ENCODE results near the gene DSG2.
"Not testable (repeated sequence)": the region's sequence is repeated elsewhere in the genome, so short reads cannot be mapped to it uniquely, and the experiment has no call there.

Gene DSG2

GRCh38 chr18:31497836-31498573 lies at the start of gene DSG2:
Gene DSG2 (plus strand): TSS chr18:31498177. CDS start chr18:31498252, 75 bp downstream.
- in situ Hi-C loops (cut with MboI; ENCODE audit: low sequenced_read_pairs), result no loop called here

DNA sequence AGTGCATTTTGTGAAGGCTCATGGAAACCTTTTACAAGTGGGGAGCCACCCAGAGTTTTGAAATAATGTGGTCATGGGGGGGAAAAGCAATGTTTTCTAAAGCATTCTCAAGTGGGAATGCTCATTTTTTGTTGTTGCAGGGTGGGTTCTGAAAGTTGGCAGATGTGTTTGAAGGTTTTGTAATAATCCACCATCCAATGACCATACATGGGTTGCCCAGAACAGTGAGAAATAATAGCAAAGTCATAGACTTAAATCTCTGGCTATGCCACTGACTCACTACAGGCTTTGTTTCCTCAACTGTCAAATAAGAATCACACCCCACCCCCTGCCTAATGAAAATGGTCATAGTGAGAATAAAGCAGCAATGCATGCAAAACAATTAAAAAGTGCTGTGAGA lies 47.6 kb upstream of the DSG2 start:
- in situ Hi-C loops (cut with MboI; ENCODE audit: low sequenced_read_pairs), result no loop called here

DNA sequence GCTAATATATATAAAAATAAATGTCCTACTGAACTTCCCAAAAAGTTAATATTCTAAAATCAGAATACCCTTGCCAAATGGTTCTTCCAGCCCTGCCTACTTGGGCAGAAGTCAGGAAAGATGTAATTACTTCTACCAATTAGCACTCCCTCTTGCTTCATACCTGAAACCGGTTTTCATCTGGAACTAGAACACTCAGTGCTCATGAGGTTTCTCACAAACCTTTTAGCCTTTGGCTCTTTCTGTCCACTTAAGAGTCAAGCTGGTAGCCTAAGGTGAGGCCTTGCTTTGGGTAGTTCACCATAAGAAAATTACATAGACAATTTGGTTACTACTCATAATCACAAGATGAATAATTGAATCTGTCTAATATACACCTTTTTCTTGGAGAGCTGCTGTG lies 46.4 kb upstream of the DSG2 start:
- in situ Hi-C loops (cut with MboI; ENCODE audit: low sequenced_read_pairs), result no loop called here

DNA sequence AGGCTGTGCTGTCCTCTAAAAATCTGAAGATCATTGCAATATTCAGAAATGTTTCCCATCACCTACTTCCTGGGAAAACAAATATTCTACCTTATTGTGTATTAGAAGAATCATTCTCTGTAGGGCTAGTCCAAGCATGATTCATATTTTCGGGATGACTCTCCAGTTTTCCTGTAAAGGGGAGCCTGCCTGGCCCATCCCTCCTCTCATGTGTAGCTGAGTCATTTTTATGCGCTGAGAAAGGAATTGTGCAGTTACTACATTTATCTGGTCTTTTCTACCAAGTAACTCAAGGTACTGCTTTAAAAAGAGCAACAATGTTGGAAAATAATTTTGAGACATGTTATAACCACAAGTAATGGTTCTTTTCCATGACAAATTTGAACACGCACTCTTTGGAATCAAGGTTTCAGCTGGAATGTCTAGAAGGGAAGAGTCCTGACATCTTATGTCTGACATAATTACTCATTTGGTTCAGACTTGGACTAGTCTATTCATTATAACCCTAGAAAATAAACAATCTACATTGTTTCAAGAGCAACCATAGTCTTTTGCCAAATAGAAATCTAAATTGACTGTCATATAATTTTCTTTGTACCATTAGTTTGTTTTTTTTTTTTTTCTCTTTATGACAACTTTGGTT lies 43.8 kb upstream of the DSG2 start:
- in situ Hi-C loops (cut with MboI; ENCODE audit: low sequenced_read_pairs), result no loop called here

DNA sequence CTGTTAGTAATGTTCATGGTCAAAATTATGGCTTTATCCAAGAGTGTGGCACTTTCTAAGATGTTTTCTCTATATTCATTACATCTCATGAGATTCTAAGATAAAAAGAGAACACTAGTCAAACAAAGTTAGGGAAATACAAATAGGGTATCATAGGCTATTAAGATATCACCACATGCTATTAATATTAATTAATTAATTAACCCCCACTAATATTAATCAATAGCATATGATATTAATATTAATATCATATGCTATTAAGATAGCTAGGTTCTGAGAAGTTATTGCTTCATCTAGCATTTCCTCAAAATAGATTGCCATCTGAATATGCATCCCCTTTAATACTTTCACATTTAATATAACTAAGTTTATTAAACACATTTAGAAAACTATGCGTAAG lies 28.3 kb upstream of the DSG2 start:
- in situ Hi-C loops (cut with MboI; ENCODE audit: low sequenced_read_pairs), result no loop called here

DNA sequence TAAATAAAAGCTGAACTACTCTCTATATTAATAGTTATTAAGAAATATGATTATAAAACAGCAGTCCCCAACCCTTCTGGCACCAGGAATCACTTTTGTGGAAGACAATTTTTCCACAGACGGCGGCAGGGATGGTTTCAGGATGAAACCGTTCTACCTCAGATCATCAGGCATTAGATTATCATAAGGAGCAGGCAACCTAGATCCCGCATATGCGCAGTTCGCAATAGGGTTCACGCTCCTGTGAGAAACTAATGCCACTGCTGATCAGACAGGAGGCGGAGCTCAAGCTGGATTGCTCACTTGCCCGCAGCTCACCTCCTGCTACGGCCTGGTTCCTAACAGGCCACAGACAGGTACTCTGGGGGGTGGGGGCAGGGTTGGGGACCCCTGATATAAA lies 19.3 kb upstream of the DSG2 start:
- in situ Hi-C loops (cut with MboI; ENCODE audit: low sequenced_read_pairs), result no loop called here

DNA sequence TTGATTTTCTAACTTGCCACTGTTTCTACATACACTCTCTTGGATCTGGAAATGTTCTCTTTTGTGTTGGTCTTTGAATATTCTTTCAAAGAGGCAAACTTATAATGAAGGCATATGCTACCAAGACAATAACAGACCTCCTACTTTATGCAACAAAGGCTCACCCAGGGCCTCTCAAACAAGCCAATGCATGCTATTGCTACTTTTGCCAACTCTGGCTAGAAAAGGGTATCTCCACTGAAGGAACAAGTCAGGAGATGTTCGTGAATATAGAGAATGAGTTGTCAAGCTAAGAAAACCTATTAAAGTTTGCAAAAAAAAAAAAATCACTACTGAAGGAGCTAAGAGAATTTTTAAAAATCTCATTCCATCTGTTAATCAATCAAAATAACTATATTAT lies 15.9 kb upstream of the DSG2 start:
- in situ Hi-C loops (cut with MboI; ENCODE audit: low sequenced_read_pairs), result no loop called here

DNA sequence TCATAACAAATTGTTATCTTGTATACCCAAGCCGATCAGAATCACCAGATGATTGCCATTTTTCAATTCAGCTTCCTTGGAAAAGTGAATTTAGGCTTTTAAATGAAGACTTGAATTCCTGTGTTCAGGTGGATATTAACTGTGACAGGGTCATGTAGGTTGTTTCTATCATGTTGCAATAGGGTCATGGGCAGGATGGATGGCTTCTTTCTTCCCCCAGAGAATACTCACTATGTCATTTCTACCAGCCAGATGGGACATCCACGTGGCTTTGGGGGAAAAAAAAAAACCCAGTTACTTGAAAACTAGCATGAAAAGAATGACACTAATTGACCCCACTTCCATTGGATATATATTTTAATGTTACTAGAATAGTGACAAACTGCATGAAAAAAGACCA lies 14.6 kb upstream of the DSG2 start:
- in situ Hi-C loops (cut with MboI; ENCODE audit: low sequenced_read_pairs), result no loop called here

DNA sequence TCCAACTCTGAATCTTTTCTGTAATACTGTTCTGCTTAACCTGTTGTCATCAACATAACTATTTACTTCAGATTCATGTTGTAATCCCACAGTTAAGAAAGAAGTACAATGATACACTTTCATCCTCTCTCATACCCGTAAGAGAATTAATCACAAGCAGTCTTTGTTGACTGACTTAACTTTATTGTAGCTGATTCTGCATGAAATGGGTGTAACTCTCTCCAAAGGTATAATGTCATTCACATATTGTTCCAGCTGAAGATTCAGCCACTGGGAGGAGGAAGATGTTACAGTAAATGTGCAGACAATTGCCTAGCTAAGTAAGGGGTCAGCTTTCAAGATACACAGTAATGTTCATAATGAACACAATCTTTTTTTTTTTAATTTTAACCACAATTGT lies 13.5 kb upstream of the DSG2 start:
- in situ Hi-C loops (cut with MboI; ENCODE audit: low sequenced_read_pairs), result no loop called here

DNA sequence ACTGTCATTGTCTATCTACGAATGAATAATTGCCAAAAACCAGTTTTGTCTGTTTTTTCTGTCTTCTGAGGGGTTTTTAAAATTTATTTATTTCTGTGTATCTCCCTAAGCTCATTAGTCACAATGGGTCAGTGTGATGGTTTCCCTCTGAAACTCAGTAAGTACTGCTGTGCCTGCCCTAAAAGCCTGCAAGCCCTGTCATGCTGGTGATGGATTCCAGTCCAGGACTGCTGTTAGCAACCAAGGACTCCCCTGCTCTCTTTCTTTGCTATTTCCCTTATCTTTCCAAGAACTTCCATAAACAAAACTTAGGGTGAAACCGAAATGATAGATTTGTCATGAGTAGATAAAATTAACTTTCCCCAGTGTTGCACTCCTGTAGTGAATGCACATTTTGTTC lies 11.8 kb upstream of the DSG2 start:
- in situ Hi-C loops (cut with MboI; ENCODE audit: low sequenced_read_pairs), result no loop called here

GRCh38 chr18:31487246-31488015 lies 10.5 kb upstream of the DSG2 start:
- in situ Hi-C loops (cut with MboI; ENCODE audit: low sequenced_read_pairs), result no loop called here

DNA sequence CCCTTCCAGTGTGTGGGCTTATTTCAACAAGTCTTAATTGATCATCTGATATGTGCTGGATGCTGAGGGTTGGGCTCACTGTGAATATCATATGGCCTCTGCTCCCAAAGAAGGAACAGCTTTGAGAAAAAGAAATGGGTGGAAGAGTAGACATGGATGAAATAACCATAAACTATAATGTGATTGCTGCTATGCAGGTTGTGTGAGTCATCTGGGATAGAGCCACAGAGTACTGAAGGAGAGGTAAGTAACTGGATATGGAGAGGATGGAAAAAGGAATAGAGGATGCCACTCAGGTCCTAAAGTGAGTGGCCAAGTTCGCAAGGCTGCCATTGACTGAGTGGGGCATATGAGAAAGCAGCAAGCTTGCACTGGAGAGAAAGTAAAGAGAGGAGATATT lies 8.7 kb upstream of the DSG2 start:
- in situ Hi-C loops (cut with MboI; ENCODE audit: low sequenced_read_pairs), result no loop called here

DNA sequence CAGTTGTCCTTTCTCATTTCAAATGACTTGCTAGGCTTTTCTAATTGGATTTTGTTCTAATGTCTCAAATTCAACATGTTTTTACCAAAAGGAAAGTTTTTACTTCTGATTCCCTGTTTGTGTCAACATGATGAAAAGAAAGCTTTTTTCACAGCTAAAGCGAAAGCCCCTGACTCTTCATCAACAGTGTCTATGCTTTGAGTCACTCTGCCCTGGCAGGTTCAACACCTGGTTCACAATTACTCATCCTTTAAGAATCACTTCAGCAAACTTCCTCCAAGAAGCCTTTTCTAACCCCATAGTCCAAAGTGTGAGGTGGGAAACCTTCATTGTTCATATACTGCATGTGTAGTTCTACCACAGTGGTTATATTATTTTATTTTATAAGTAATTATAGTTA lies 7.6 kb upstream of the DSG2 start:
- in situ Hi-C loops (cut with MboI; ENCODE audit: low sequenced_read_pairs), result no loop called here

GRCh38 chr18:31490833-31491232 lies 7.1 kb upstream of the DSG2 start:
- in situ Hi-C loops (cut with MboI; ENCODE audit: low sequenced_read_pairs), result no loop called here

DNA sequence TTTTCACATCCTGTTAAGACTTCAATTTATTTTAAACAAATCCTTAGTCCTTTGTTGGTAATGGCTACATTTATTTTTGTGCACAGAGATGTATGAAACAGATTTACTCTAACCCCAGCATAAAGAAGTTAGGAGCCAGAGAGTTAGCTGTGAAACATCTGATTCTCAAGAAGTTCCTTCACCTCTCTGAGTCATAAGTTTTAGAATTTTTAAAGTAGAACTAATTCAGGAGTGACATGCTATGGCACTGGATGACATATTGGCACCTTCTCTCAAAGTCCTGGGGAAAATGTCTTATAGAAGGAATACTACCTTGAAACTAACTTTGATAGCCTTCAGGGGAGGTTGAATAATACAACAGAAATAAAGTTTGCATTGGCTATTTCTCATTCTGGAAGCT lies 6.4 kb upstream of the DSG2 start:
- in situ Hi-C loops (cut with MboI; ENCODE audit: low sequenced_read_pairs), result no loop called here

- in situ Hi-C loops (cut with MboI; ENCODE audit: low sequenced_read_pairs), result no loop called here
Observed at GRCh38 chr18:31492671-31493070, 5.3 kb upstream of the DSG2 start.

DNA sequence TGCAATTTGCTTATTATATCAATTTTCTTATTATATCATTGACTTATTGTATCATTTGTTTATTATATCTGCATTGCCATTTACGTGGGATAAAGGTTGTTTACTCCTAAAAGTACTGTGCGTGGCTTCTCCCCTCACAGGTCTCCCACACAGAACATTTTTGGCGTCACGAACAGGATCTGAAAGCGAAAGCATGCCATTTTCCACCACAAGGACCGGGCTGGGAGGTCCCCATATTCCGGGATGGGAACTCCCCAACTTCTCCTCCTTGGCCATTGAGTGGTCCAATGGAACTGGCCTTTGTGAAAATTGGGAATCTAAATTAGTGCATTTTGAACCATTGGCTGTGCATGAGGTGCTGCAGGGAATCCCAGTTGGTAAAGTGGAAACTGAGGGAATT lies 4.8 kb upstream of the DSG2 start:
- in situ Hi-C loops (cut with MboI; ENCODE audit: low sequenced_read_pairs), result no loop called here

- in situ Hi-C loops (cut with MboI; ENCODE audit: low sequenced_read_pairs), result no loop called here
Observed at GRCh38 chr18:31493941-31494340, 4.0 kb upstream of the DSG2 start.

GRCh38 chr18:31494705-31495244 lies 3.2 kb upstream of the DSG2 start:
- in situ Hi-C loops (cut with MboI; ENCODE audit: low sequenced_read_pairs), result not testable (repeated sequence)

DNA sequence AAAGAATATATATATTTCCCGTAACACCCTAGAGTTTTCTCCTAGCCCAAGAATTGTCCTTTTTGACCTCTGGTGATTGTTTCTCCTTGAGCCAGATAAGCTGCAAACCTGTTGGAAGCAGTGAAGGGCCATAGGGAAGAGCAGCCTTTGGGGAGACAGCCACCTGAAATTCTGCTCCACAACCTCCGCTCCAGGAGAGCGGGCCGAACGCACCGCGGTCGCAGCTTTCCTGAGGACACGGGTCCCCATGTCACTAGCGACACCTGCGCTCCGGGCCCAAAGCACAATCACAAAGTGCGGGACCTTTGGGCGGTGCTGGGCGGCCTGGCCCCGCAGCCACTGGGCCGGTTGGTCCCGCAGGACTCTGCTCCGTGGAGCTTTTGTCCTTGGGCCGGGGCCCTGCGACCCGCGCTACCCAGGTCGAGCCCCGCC lies 557 bp upstream of the DSG2 start:
- in situ Hi-C loops (cut with MboI; ENCODE audit: low sequenced_read_pairs), result no loop called here

DNA sequence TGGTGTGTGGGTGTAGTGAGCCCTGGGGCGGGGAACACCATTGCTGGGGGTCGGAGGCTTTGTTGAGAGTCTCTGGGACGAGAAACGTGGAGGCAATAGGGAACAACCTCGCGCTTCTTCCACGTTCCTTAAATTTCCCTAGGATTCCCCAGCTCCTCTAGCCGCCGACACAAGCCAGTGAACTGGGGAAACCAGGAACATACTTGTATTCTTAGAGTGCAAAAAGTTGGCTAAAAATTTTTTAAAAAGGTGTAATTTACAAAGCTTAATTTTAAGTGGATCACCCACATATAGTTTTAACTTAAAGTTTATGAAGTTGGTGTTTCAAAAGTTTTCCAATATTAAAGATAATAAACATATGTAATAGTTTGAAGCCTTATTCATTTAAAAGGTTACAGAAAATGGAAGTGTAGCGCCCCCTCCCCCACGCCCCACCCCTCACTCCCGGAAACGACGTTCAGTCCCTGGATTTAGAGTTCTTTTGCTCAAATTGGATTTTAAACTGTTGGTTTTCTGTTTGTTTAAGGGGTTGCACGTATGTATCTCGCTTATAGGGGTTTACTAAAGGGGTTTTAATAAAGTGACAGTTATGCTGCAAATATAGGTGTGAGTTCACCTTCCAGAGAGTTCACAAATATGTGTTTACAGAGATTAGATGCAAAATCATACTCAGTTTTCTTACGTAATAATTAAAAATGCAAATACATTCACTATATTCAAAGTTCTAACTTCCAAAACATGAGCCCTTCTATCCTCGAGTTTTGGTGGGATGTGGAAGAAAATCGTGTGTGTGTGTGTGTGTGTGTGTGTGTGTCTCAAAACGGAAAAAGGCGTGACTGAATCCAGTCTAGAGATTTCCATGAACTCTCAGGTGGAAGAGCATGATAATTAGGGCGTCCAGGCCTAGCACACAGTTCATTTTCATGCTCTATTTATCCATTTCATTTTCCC lies 872 bp downstream of the DSG2 start:
- in situ Hi-C loops (cut with MboI; ENCODE audit: low sequenced_read_pairs), result no loop called here
